Measurements from ENCODE around the gene GOT1. TPM values are rescaled to one million over a fixed set of nuclear protein-coding genes. Genes with fewer than 3 reads are reported as not detected.

The GOT1 gene
- polyA plus RNA-seq, 3 donors, result 2.6 to 10.4 (median 8.2) TPM

DNA sequence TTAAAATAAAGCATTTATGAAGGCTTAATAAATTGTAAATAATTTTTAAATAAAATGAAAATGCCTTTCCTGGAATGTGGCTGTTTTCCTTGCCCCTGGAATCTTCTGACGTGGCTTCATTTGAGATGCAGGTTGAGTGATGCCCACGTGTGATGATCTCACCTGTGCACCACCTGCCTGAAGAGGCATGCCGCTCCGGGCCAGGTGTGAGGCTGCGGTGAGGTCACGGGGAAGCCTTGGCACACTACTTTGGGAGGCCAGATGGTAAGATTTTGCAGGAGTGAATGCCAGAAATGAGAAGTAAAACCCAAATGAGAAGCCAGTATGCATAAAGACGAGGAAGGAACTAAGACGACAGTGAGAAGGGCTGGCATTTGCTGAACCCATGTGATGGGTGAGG, 36.2 kb downstream of the GOT1 start:
- H3K4me3 ChIP-seq (replicated peaks in 1 of 3; ENCODE audit: low read depth in 2 of 3, low read length in 3 of 3), result no peak overlapping the region
- 56% methylated on average over 8 of the region's 8 CpGs for WGBS (ENCODE audit: insufficient coverage)
- no peak overlapping the region for H3K27ac ChIP-seq (ENCODE audit: low read depth in 1 of 2, low read length in 2 of 2)
- DNase-seq, result no peak
- intact Hi-C loops (cut with micrococcal nuclease), result loop anchor here (5.0 to 10.0 kb wide), 2 partner anchors 218 to 221 kb away; no protein-coding TSS in a partner anchor
- Mint-ChIP-seq H3K9me3 (no peaks in the 10 kb centered on the region), H3K27me3 (ENCODE audit: low read depth in 3 of 3) (peaks cover 1 to 3% (median 3%) of the 10 kb centered on the region in 3 donors), H3K27ac (no peak overlapping the region), H3K4me3 (no peak overlapping the region), H3K4me1 (peaks cover 5% of the 10 kb centered on the region), H3K36me3 (peaks cover 19 to 31% of the 10 kb centered on the region in 2 donors)
- H2AFZ ChIP-seq (ENCODE audit: insufficient read depth, low read depth, low read length, poor library complexity, severe bottlenecking), result no peak overlapping the region
- no peaks in the 10 kb centered on the region for H3K9me3 ChIP-seq (replicated peaks in 1 of 2; ENCODE audit: control insufficient read depth in 1 of 2, insufficient read depth in 1 of 2, low read length in 2 of 2)
- peaks cover 3 to 27% of the 10 kb centered on the region in 2 donors for H3K36me3 ChIP-seq (replicated peaks in 1 of 2; ENCODE audit: control insufficient read depth in 1 of 2, insufficient read depth in 2 of 2, low read length in 2 of 2)
- no peaks in the 10 kb centered on the region for H3K4me1 ChIP-seq (ENCODE audit: control insufficient read depth in 1 of 2, insufficient read depth in 2 of 2, low read length in 2 of 2)
- no peak overlapping the region for H3K9ac ChIP-seq (ENCODE audit: insufficient read depth, low read length, poor library complexity, severe bottlenecking)
- H4K20me1 ChIP-seq (ENCODE audit: insufficient read depth, low read length), result no peaks in the 10 kb centered on the region
- TF ChIP-seq, protein P1, sequence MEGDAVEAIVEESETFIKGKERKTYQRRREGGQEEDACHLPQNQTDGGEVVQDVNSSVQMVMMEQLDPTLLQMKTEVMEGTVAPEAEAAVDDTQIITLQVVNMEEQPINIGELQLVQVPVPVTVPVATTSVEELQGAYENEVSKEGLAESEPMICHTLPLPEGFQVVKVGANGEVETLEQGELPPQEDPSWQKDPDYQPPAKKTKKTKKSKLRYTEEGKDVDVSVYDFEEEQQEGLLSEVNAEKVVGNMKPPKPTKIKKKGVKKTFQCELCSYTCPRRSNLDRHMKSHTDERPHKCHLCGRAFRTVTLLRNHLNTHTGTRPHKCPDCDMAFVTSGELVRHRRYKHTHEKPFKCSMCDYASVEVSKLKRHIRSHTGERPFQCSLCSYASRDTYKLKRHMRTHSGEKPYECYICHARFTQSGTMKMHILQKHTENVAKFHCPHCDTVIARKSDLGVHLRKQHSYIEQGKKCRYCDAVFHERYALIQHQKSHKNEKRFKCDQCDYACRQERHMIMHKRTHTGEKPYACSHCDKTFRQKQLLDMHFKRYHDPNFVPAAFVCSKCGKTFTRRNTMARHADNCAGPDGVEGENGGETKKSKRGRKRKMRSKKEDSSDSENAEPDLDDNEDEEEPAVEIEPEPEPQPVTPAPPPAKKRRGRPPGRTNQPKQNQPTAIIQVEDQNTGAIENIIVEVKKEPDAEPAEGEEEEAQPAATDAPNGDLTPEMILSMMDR (IDR thresholded peaks at IDR 0.05), result no peak
- no peaks in the 10 kb centered on the region for H3K27me3 ChIP-seq (ENCODE audit: control insufficient read depth in 2 of 2, insufficient read depth in 2 of 2, low read length in 2 of 2)
- no peak overlapping the region for H3K4me2 ChIP-seq (replicated peaks; ENCODE audit: extremely low read depth, low read length, poor library complexity, severe bottlenecking)
- no peaks in the 10 kb centered on the region for H3K79me2 ChIP-seq (ENCODE audit: insufficient read depth, low read length)

GRCh38 chr10:99393683-99394082, 36.7 kb downstream of the GOT1 start:
- Mint-ChIP-seq H3K4me1 (peaks cover 5% of the 10 kb centered on the region), H3K27ac (no peak overlapping the region), H3K36me3 (peaks cover 16 to 26% of the 10 kb centered on the region in 2 donors), H3K9me3 (no peaks in the 10 kb centered on the region), H3K27me3 (ENCODE audit: low read depth in 3 of 3) (peaks cover 1 to 3% (median 3%) of the 10 kb centered on the region in 3 donors), H3K4me3 (no peak overlapping the region)
- H3K4me1 ChIP-seq (ENCODE audit: control insufficient read depth in 1 of 2, insufficient read depth in 2 of 2, low read length in 2 of 2), result no peaks in the 10 kb centered on the region
- H3K9ac ChIP-seq (ENCODE audit: insufficient read depth, low read length, poor library complexity, severe bottlenecking), result no peak overlapping the region
- WGBS (ENCODE audit: insufficient coverage), result 93% methylated on average over 3 of the region's 5 CpGs
- no peak overlapping the region for H3K4me2 ChIP-seq (replicated peaks; ENCODE audit: extremely low read depth, low read length, poor library complexity, severe bottlenecking)
- DNase-seq, result no peak
- TF ChIP-seq, protein P1 (IDR thresholded peaks at IDR 0.05), result no peak
- no peaks in the 10 kb centered on the region for H3K27me3 ChIP-seq (ENCODE audit: control insufficient read depth in 2 of 2, insufficient read depth in 2 of 2, low read length in 2 of 2)
- H3K36me3 ChIP-seq (replicated peaks in 1 of 2; ENCODE audit: control insufficient read depth in 1 of 2, insufficient read depth in 2 of 2, low read length in 2 of 2), result peaks cover 3 to 23% of the 10 kb centered on the region in 2 donors
- H3K9me3 ChIP-seq (replicated peaks in 1 of 2; ENCODE audit: control insufficient read depth in 1 of 2, insufficient read depth in 1 of 2, low read length in 2 of 2), result no peaks in the 10 kb centered on the region
- no peaks in the 10 kb centered on the region for H4K20me1 ChIP-seq (ENCODE audit: insufficient read depth, low read length)
- no peak overlapping the region for H3K27ac ChIP-seq (ENCODE audit: low read depth in 1 of 2, low read length in 2 of 2)
- H3K79me2 ChIP-seq (ENCODE audit: insufficient read depth, low read length), result no peaks in the 10 kb centered on the region
- H3K4me3 ChIP-seq (replicated peaks in 1 of 3; ENCODE audit: low read depth in 2 of 3, low read length in 3 of 3), result no peak overlapping the region
- H2AFZ ChIP-seq (ENCODE audit: insufficient read depth, low read depth, low read length, poor library complexity, severe bottlenecking), result no peak overlapping the region
- intact Hi-C loops (cut with micrococcal nuclease), result loop anchor here (5.0 to 10.0 kb wide), 2 partner anchors 219 to 221 kb away; no protein-coding TSS in a partner anchor

Measured in CD14-positive monocyte (primary cell).